ENCODE measurements around the gene MMP24.
"Not testable (repeated sequence)": the region's sequence is repeated elsewhere in the genome, so short reads cannot be mapped to it uniquely, and the experiment has no call there.

Gene MMP24

DNA sequence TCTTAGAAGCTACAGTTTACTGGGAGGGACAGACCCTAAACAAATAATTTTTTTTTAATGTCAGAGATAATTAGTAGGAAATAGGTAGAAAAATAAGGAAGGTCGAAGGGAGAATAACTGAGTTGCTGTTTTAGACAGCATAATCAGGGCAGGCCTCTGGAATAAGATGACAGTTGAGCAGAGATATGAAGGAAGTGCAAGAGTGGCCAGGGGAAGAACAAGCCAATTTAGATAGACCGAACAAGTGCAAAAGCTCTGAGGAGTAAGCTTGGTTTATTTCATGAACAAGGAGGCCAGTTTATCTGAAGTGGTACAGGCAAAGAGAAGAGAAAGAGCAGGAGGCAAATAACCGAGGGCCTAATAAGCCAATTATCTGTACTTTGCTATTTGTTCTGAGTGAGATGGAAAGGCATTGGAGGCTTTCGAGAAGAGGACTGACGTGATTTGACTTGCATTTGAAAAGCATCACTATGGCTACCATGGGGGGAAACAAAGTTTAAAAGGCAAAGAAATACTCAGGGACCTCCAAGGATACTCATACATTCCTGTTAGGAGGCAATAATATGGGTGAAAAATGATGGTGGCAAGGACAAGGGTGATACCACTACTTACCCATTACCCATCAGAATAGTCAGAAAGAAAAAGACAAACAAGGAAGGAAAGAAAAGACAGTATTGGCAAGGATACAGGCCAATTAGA lies 34.9 kb upstream of the MMP24 start:
- TF ChIP-seq ZFX (IDR thresholded peaks at IDR 0.05) (no peak), CTCF (conservative IDR thresholded peaks at IDR 0.05) (no peak)
- no peak overlapping the region for H3K27ac ChIP-seq

DNA sequence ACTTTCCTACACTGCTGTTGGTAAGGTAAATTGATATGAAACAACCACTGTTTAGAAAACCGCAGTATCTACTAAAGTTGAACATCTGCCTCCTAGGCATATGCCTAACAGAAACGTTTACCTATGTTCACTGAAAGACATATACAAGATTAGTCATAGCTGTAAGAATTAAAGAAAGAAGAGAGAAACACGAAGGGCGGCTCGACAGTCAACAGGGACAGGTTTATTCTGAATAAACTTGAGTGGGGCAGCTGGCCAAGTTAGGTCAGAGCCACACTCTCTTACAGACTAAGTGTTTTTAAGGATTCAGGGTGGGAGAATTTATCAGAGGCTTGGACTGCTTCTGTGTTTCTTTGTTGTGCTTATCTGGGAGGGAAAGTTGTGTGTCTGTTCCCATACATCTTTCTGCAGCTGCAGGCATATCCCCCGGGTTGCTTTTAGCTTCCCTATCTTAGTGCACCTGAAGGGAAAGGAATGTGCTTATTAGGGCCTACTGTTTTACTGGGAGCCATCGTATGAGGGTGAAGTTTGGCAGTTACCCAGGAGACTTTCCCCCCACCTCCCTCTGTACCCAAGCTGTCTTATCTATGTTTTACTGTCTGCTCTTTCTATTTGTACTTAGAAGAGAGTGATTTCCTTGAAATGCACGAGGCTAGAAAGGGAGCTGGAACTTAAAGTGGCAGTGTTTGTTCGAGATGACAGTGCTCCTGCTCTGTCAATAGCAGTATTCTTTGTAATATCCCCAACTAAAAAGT lies 34.2 kb upstream of the MMP24 start:
- TF ChIP-seq CTCF (conservative IDR thresholded peaks at IDR 0.05), result no peak
- TF ChIP-seq ZFX (IDR thresholded peaks at IDR 0.05), result no peak
- no peak overlapping the region for H3K27ac ChIP-seq

GRCh38 chr20:35193031-35193791 lies 33.3 kb upstream of the MMP24 start:
- H3K27ac ChIP-seq, result not testable (repeated sequence)

DNA sequence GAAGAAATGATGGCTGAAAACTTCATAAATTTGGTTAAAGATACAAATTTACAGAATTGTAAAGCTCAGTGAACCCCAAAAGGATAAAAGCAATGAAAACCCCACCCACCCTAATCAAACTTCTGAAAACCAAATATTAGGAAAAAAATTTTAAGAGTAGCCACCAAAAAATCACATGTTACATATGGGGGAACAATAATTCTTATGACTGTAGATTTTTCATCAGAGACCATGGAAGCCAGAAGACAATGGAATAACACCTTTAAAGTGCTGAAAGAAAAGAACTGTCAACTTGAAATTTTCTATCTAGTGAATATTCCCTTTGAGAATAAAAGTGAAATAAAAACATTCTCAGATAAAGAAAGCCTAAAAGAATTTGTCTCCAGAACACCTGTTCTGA lies 30.2 kb upstream of the MMP24 start:
- no peak overlapping the region for H3K27ac ChIP-seq
- TF ChIP-seq ZFX (IDR thresholded peaks at IDR 0.05) (no peak), CTCF (conservative IDR thresholded peaks at IDR 0.05) (no peak)

GRCh38 chr20:35199740-35200139 lies 26.8 kb upstream of the MMP24 start:
- H3K27ac ChIP-seq, result no peak overlapping the region
- TF ChIP-seq CTCF (conservative IDR thresholded peaks at IDR 0.05) (no peak), ZFX (IDR thresholded peaks at IDR 0.05) (no peak)

GRCh38 chr20:35200267-35200666 lies 26.2 kb upstream of the MMP24 start:
- TF ChIP-seq ZFX (IDR thresholded peaks at IDR 0.05) (no peak), CTCF (conservative IDR thresholded peaks at IDR 0.05) (no peak)
- H3K27ac ChIP-seq, result no peak overlapping the region

DNA sequence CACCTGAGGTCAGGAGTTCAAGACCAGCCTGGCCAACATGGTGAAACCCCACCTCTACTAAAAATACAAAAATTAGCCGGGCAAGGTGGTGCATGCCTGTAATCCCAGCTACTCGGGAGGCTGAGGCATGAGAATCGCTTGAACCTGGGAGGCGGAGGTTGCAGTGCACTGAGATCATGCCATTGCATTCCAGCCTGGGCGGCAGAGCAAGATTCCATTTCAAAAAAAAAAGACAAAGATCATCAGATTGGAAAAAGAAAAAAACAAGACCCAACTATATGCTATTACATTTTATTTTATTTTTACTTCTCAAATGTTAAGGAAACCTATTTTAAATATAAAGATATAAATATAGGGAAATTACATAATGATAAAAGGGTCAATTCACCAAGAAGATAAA lies 25.0 kb upstream of the MMP24 start:
- not testable (repeated sequence) for H3K27ac ChIP-seq

- no peak overlapping the region for H3K27ac ChIP-seq
- TF ChIP-seq ZFX (IDR thresholded peaks at IDR 0.05), result no peak
- TF ChIP-seq CTCF (conservative IDR thresholded peaks at IDR 0.05), result no peak
Observed at GRCh38 chr20:35206802-35207201, 19.7 kb upstream of the MMP24 start.
